Measurements from ENCODE around the gene PTGIR.
"Not testable (repeated sequence)": the region's sequence is repeated elsewhere in the genome, so short reads cannot be mapped to it uniquely, and the experiment has no call there.

- TF ChIP-seq CTCF (conservative IDR thresholded peaks at IDR 0.05 in 1 of 2, IDR thresholded peaks at IDR 0.05 in 1 of 2; ENCODE audit: extremely low read depth in 1 of 2, insufficient read depth in 1 of 2, low read depth in 1 of 2, low read length in 2 of 2); EZH2 (IDR thresholded peaks at IDR 0.05; ENCODE audit: borderline replicate concordance, low read length): not testable (repeated sequence)
These were observed 4.1 kb upstream of the PTGIR start for GRCh38 chr19:46628970-46629369.
